Measurements from ENCODE around the gene ZBTB5.
"Not testable (repeated sequence)": the region's sequence is repeated elsewhere in the genome, so short reads cannot be mapped to it uniquely, and the experiment has no call there.

The ZBTB5 gene

DNA sequence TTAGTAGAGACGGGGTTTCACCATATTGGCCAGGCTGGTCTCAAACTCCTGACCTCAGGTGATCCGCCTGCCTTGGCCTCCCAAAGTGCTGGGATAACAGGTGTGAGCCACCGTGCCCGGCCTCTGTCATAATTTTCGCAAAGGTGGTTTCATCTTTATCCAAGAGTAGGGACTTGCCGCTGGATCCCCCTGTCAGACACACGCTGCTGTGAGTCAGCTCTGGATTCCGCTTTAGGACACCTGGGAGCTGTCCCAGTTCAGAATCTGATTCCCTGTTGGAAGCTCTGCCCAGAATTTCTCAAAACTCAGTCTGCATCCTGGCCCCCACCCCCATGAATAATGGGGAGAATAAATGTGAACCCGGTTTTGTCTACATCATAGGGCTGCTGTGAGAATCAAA is 60.7 kb downstream of the ZBTB5 start:
- no peak for DNase-seq

DNA sequence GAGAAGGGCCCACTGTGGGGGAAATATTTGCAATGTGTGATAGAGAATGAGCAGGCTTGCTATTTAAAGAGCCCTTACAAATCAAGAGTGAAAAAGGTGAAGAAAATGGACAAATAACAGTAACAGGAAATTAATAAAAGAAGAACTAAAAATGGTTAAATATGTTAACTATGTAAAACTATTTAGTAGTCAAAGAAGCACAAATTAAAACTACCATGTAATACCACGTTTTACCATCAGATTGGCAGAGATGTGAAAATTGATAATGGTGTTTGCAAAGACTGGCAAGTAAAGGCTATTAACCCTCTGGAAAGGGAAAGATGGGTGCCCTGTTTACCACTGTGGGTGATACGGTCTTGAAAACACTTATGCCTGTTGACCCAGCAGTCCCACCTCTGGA is 65.9 kb downstream of the ZBTB5 start:
- DNase-seq, result no peak

DNA sequence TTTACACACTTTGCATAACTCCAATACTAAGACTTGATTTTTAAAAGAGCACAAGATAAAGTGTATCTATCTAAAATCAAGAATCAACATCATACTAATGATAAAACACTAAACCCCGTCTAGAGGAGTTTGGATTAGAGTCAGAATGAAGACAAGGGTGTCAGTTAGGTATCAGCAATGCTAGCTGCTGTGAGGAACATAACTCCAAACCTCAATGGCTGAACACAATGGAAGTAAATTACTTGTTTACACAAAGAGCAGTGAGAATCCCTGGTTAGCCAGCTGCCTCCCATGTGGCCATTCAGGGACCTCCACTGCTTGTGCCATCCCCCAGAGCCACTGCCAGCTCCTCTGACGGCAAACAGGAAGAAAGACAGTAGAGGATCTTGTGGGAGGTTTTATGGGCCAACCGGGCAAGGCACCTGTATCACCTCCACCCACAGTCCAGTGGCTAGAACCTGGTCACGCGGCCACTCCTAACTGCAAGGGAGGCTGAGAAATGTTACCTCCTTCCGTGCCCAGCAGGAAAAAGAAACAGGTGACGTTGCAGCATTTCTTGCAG is 66.7 kb downstream of the ZBTB5 start:
- no peak for DNase-seq

DNA sequence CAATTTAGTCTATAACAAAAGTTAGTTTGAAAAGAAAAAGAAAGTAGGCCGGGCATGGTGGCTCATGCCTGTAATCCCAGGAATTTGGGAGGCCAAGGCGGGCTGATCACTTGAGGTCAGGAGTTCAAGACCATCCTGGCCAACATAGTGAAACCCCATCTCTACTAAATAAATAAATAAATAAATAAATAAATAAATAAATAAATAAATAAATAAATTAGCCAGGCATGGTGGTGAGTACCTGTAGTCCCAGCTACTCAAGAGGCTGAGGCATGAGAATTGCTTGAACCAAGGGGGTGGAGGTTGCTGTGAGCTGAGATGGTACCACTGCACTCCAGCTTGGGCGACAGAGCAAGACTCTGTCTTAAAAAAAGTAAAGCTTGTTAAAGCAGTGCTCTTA is 67.3 kb downstream of the ZBTB5 start:
- DNase-seq, result not testable (repeated sequence)

GRCh38 chr9:37395663-37396062 is 69.6 kb downstream of the ZBTB5 start:
- DNase-seq, result no peak

DNA sequence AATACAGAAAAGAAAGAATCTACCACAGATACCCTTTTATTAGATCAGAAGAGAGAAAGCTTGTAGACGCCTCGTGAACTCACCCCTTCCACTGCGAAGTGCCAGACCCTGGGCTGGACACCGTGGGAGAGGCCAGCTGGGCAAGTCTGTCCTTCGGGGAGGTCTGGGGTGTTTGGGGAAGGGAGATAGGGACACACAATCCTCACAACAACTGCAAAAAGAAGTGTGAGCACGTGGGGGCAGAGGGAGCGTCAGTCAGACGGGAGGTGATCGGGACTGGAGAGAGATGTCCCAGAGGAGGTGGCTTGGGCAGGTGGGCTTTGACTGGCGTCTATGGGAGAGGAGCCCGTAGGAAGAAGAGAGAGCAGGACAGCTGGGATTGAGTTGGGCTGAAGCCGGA is 70.0 kb downstream of the ZBTB5 start:
- DNase-seq, result no peak

GRCh38 chr9:37392272-37392671 is 73.0 kb downstream of the ZBTB5 start:
- no peak for DNase-seq

DNA sequence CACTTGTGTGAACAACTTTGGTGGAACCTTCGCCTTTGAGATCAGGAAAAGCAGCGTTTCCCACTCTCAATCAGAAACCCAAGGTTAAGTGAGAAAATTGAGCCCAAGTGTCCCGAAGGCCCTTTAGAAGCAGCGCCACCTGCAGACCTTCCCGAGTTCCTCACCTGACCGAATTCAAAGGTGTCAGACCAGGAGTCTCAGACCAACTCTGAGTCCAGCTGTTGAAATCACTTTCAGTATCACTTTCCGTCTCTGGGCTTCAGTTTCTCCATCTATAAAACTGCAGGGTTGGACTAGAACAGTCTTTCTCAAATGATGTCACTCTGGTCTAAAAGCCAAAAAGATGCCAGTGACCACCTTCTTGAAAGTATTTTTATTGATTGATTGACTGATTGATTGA is 74.5 kb downstream of the ZBTB5 start:
- DNase-seq, result no peak
